ENCODE data around the gene TRDMT1. TPM values are rescaled to one million over a fixed set of nuclear protein-coding genes. Genes with fewer than 3 reads are reported as not detected.

Gene TRDMT1
- total RNA-seq, 5 donors from 2014 or later (not counting 1 experiment from before 2014, with no cell fraction given): 14.1 to 22.6 (median 20.5) TPM

- no peaks in the 10 kb centered on the region for H3K36me3 ChIP-seq (ENCODE audit: control insufficient read depth in 2 of 2, extremely low read depth in 1 of 2, insufficient read depth in 1 of 2, low read length in 1 of 2)
- H3K27me3 ChIP-seq (replicated peaks in 1 of 2; ENCODE audit: control insufficient read depth in 2 of 2, extremely low read depth in 1 of 2, insufficient read depth in 2 of 2, low read length in 1 of 2): no peaks in the 10 kb centered on the region
- no peaks in the 10 kb centered on the region for H3K4me1 ChIP-seq (ENCODE audit: control insufficient read depth in 1 of 2, extremely low read depth in 1 of 2, insufficient read depth in 2 of 2, low read length in 2 of 2)
- no CpG with 5 or more reads among the region's 3 CpGs for WGBS (ENCODE audit: insufficient coverage)
- Mint-ChIP-seq H3K9me3 (no peaks in the 10 kb centered on the region), H3K27me3 (no peaks in the 10 kb centered on the region), H3K4me1 (peaks cover 0 to 5% (median 0%) of the 10 kb centered on the region in 3 donors), H3K36me3 (peaks cover 25% of the 10 kb centered on the region), H3K4me3 (no peak overlapping the region), H3K27ac (no peak overlapping the region)
- no peak overlapping the region for H3K27ac ChIP-seq (ENCODE audit: low read length)
- ATAC-seq (replicated peaks in 1 of 4) (no peak), DNase-seq (no peak)
- no peaks in the 10 kb centered on the region for H3K9me3 ChIP-seq
- H3K4me3 ChIP-seq (ENCODE audit: control insufficient read depth in 1 of 2, extremely low read depth in 1 of 2, low read length in 1 of 2): no peak overlapping the region
- ChIA-PET POLR2A (interaction anchor here in 1 of 2 donors (0.6 kb wide), 1 partner anchor 77 kb away, joined by 3 read pairs; no protein-coding TSS in a partner anchor), CTCF (no interaction called here)
Measured at GRCh38 chr10:17128261-17128660, 73.2 kb downstream of the TRDMT1 start.

GRCh38 chr10:17126327-17126726 lies 75.1 kb downstream of the TRDMT1 start:
- CTCF ChIA-PET: no interaction called here
- WGBS (ENCODE audit: insufficient coverage): 86% methylated on average over 5 of the region's 5 CpGs

GRCh38 chr10:17125206-17125893 lies 76.1 kb downstream of the TRDMT1 start:
- peaks cover 0 to 5% (median 0%) of the 10 kb centered on the region in 3 donors for H3K4me1 Mint-ChIP-seq
- no peak overlapping the region for H3K4me3 Mint-ChIP-seq
- peaks cover 0 to 14% of the 10 kb centered on the region in 2 donors for H3K36me3 ChIP-seq (ENCODE audit: control insufficient read depth in 2 of 2, extremely low read depth in 1 of 2, insufficient read depth in 1 of 2, low read length in 1 of 2)
- peaks cover 49% of the 10 kb centered on the region for H3K36me3 Mint-ChIP-seq
- no peak for DNase-seq
- H3K4me1 ChIP-seq (ENCODE audit: control insufficient read depth in 1 of 2, extremely low read depth in 1 of 2, insufficient read depth in 2 of 2, low read length in 2 of 2): no peaks in the 10 kb centered on the region
- no peak overlapping the region for H3K27ac ChIP-seq (ENCODE audit: low read length)
- H3K27me3 Mint-ChIP-seq: no peaks in the 10 kb centered on the region
- ATAC-seq (replicated peaks in 1 of 4): no peak
- peak overlapping the region in 1 of 2 donors; percentile 4 for H3K27ac Mint-ChIP-seq
- H3K4me3 ChIP-seq (ENCODE audit: control insufficient read depth in 1 of 2, extremely low read depth in 1 of 2, low read length in 1 of 2): no peak overlapping the region
- no peaks in the 10 kb centered on the region for H3K27me3 ChIP-seq (replicated peaks in 1 of 2; ENCODE audit: control insufficient read depth in 2 of 2, extremely low read depth in 1 of 2, insufficient read depth in 2 of 2, low read length in 1 of 2)
- no peaks in the 10 kb centered on the region for H3K9me3 ChIP-seq
- 85% methylated on average over 1 of the region's 5 CpGs for WGBS (ENCODE audit: insufficient coverage)
- ChIA-PET POLR2A (no interaction called here), CTCF (no interaction called here)
- no peaks in the 10 kb centered on the region for H3K9me3 Mint-ChIP-seq

More at GRCh38 chr10:17126327-17126726, 75.1 kb downstream of the TRDMT1 start:
- ATAC-seq (replicated peaks in 1 of 4) (no peak), DNase-seq (no peak)
- no peak overlapping the region for H3K4me3 Mint-ChIP-seq
- peaks cover 0 to 8% of the 10 kb centered on the region in 2 donors for H3K36me3 ChIP-seq (ENCODE audit: control insufficient read depth in 2 of 2, extremely low read depth in 1 of 2, insufficient read depth in 1 of 2, low read length in 1 of 2)
- no peak overlapping the region for H3K4me3 ChIP-seq (ENCODE audit: control insufficient read depth in 1 of 2, extremely low read depth in 1 of 2, low read length in 1 of 2)
- no peak overlapping the region for H3K27ac ChIP-seq (ENCODE audit: low read length)
- no peak overlapping the region for H3K27ac Mint-ChIP-seq
- peaks cover 0 to 5% (median 0%) of the 10 kb centered on the region in 3 donors for H3K4me1 Mint-ChIP-seq
- H3K36me3 Mint-ChIP-seq: peaks cover 42% of the 10 kb centered on the region
- H3K9me3 Mint-ChIP-seq: no peaks in the 10 kb centered on the region
- no peaks in the 10 kb centered on the region for H3K9me3 ChIP-seq
- no peaks in the 10 kb centered on the region for H3K27me3 ChIP-seq (replicated peaks in 1 of 2; ENCODE audit: control insufficient read depth in 2 of 2, extremely low read depth in 1 of 2, insufficient read depth in 2 of 2, low read length in 1 of 2)
- POLR2A ChIA-PET: interaction anchor here in 1 of 2 donors (0.5 kb wide), 1 partner anchor 53 kb away, joined by 14 read pairs; no protein-coding TSS in a partner anchor
- H3K27me3 Mint-ChIP-seq: no peaks in the 10 kb centered on the region
- no peaks in the 10 kb centered on the region for H3K4me1 ChIP-seq (ENCODE audit: control insufficient read depth in 1 of 2, extremely low read depth in 1 of 2, insufficient read depth in 2 of 2, low read length in 2 of 2)

GRCh38 chr10:17123961-17124360 lies 77.5 kb downstream of the TRDMT1 start:
- no peaks in the 10 kb centered on the region for H3K9me3 Mint-ChIP-seq
- no CpG with 5 or more reads among the region's 3 CpGs for WGBS (ENCODE audit: insufficient coverage)
- no peak overlapping the region for H3K4me3 ChIP-seq (ENCODE audit: control insufficient read depth in 1 of 2, extremely low read depth in 1 of 2, low read length in 1 of 2)
- CTCF ChIA-PET: no interaction called here
- peaks cover 0 to 5% (median 0%) of the 10 kb centered on the region in 3 donors for H3K4me1 Mint-ChIP-seq
- no peak overlapping the region for H3K27ac Mint-ChIP-seq
- H3K36me3 Mint-ChIP-seq: peaks cover 62% of the 10 kb centered on the region
- H3K4me3 Mint-ChIP-seq: no peak overlapping the region
- H3K9me3 ChIP-seq: no peaks in the 10 kb centered on the region
- no peak overlapping the region for H3K27ac ChIP-seq (ENCODE audit: low read length)
- H3K4me1 ChIP-seq (ENCODE audit: control insufficient read depth in 1 of 2, extremely low read depth in 1 of 2, insufficient read depth in 2 of 2, low read length in 2 of 2): no peaks in the 10 kb centered on the region
- no peaks in the 10 kb centered on the region for H3K27me3 Mint-ChIP-seq
- ATAC-seq (replicated peaks in 1 of 4): no peak
- POLR2A ChIA-PET: no interaction called here
- DNase-seq: no peak
- peaks cover 0 to 14% of the 10 kb centered on the region in 2 donors for H3K36me3 ChIP-seq (ENCODE audit: control insufficient read depth in 2 of 2, extremely low read depth in 1 of 2, insufficient read depth in 1 of 2, low read length in 1 of 2)
- no peaks in the 10 kb centered on the region for H3K27me3 ChIP-seq (replicated peaks in 1 of 2; ENCODE audit: control insufficient read depth in 2 of 2, extremely low read depth in 1 of 2, insufficient read depth in 2 of 2, low read length in 1 of 2)

GRCh38 chr10:17122726-17123661 lies 78.5 kb downstream of the TRDMT1 start:
- Mint-ChIP-seq H3K4me1 (peaks cover 0 to 5% (median 0%) of the 10 kb centered on the region in 3 donors), H3K9me3 (no peaks in the 10 kb centered on the region), H3K4me3 (no peak overlapping the region), H3K27me3 (no peaks in the 10 kb centered on the region), H3K27ac (no peak overlapping the region), H3K36me3 (peaks cover 66% of the 10 kb centered on the region)
- no peak overlapping the region for H3K27ac ChIP-seq (ENCODE audit: low read length)
- H3K27me3 ChIP-seq (replicated peaks in 1 of 2; ENCODE audit: control insufficient read depth in 2 of 2, extremely low read depth in 1 of 2, insufficient read depth in 2 of 2, low read length in 1 of 2): no peaks in the 10 kb centered on the region
- H3K4me1 ChIP-seq (ENCODE audit: control insufficient read depth in 1 of 2, extremely low read depth in 1 of 2, insufficient read depth in 2 of 2, low read length in 2 of 2): no peaks in the 10 kb centered on the region
- WGBS (ENCODE audit: insufficient coverage): 100% methylated on average over 2 of the region's 5 CpGs
- ChIA-PET POLR2A (interaction anchor here in 1 of 2 donors (0.6 to 0.7 kb wide), 2 partner anchors 59 to 92 kb away, joined by 3 to 5 read pairs; no protein-coding TSS in a partner anchor), CTCF (interaction anchor here in 1 of 2 donors (0.7 kb wide), 1 partner anchor 207 kb away, joined by 4 read pairs; no protein-coding TSS in a partner anchor)
- peaks cover 0 to 14% of the 10 kb centered on the region in 2 donors for H3K36me3 ChIP-seq (ENCODE audit: control insufficient read depth in 2 of 2, extremely low read depth in 1 of 2, insufficient read depth in 1 of 2, low read length in 1 of 2)
- DNase-seq (no peak), ATAC-seq (replicated peaks in 1 of 4) (no peak)
- no peak overlapping the region for H3K4me3 ChIP-seq (ENCODE audit: control insufficient read depth in 1 of 2, extremely low read depth in 1 of 2, low read length in 1 of 2)
- no peaks in the 10 kb centered on the region for H3K9me3 ChIP-seq

GRCh38 chr10:17122052-17122451 lies 79.4 kb downstream of the TRDMT1 start:
- DNase-seq (no peak), ATAC-seq (replicated peaks in 1 of 4) (no peak)
- H3K4me1 ChIP-seq (ENCODE audit: control insufficient read depth in 1 of 2, extremely low read depth in 1 of 2, insufficient read depth in 2 of 2, low read length in 2 of 2): no peaks in the 10 kb centered on the region
- H3K9me3 ChIP-seq: no peaks in the 10 kb centered on the region
- WGBS (ENCODE audit: insufficient coverage): 90% methylated on average over 1 of the region's 2 CpGs
- no peak overlapping the region for H3K27ac ChIP-seq (ENCODE audit: low read length)
- H3K4me3 ChIP-seq (ENCODE audit: control insufficient read depth in 1 of 2, extremely low read depth in 1 of 2, low read length in 1 of 2): no peak overlapping the region
- H3K36me3 ChIP-seq (ENCODE audit: control insufficient read depth in 2 of 2, extremely low read depth in 1 of 2, insufficient read depth in 1 of 2, low read length in 1 of 2): peaks cover 0 to 14% of the 10 kb centered on the region in 2 donors
- CTCF ChIA-PET: interaction anchor here in 1 of 2 donors (0.7 kb wide), 1 partner anchor 208 kb away, joined by 4 read pairs; no protein-coding TSS in a partner anchor
- no peaks in the 10 kb centered on the region for H3K27me3 Mint-ChIP-seq
- H3K9me3 Mint-ChIP-seq: no peaks in the 10 kb centered on the region
- H3K27me3 ChIP-seq (replicated peaks in 1 of 2; ENCODE audit: control insufficient read depth in 2 of 2, extremely low read depth in 1 of 2, insufficient read depth in 2 of 2, low read length in 1 of 2): no peaks in the 10 kb centered on the region
- POLR2A ChIA-PET: interaction anchor here in 1 of 2 donors (0.7 kb wide), 1 partner anchor 91 kb away, joined by 5 read pairs; no protein-coding TSS in a partner anchor
- H3K36me3 Mint-ChIP-seq: peaks cover 69% of the 10 kb centered on the region
- peak overlapping the region in 1 of 2 donors; percentile 8 for H3K27ac Mint-ChIP-seq
- H3K4me3 Mint-ChIP-seq: no peak overlapping the region
- peaks cover 0 to 5% (median 0%) of the 10 kb centered on the region in 3 donors for H3K4me1 Mint-ChIP-seq

All from T-cell (primary cell).